Peyer's patch (tissue), 4 donors: ENCODE measurements around the gene CNTN5.

Source experiments
- POLR2A ChIP-seq, 2 donors: fragments of 450-650 bp; IDR thresholded peaks; one replicate each; pipeline ENCODE4 v1.5.1; 2017; ENCODE audit warnings: antibody characterized with exemption in 2 of 2, mild to moderate bottlenecking in 2 of 2, moderate library complexity in 2 of 2
- TF ChIP-seq, protein P1 (sequence below), 6 experiments: fragments of 450-650 bp in 4 of 6; fragments of 200-600 bp in 2 of 6; sonication (generic) in 1 of 6; IDR thresholded peaks; one replicate each; pipeline ENCODE4 v1.5.1; 2017 to 2019; ENCODE audit warnings: antibody characterized with exemption in 6 of 6, mild to moderate bottlenecking in 3 of 6, moderate library complexity in 1 of 6

- TF ChIP-seq, protein P1, sequence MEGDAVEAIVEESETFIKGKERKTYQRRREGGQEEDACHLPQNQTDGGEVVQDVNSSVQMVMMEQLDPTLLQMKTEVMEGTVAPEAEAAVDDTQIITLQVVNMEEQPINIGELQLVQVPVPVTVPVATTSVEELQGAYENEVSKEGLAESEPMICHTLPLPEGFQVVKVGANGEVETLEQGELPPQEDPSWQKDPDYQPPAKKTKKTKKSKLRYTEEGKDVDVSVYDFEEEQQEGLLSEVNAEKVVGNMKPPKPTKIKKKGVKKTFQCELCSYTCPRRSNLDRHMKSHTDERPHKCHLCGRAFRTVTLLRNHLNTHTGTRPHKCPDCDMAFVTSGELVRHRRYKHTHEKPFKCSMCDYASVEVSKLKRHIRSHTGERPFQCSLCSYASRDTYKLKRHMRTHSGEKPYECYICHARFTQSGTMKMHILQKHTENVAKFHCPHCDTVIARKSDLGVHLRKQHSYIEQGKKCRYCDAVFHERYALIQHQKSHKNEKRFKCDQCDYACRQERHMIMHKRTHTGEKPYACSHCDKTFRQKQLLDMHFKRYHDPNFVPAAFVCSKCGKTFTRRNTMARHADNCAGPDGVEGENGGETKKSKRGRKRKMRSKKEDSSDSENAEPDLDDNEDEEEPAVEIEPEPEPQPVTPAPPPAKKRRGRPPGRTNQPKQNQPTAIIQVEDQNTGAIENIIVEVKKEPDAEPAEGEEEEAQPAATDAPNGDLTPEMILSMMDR (IDR thresholded peaks at IDR 0.05), result no peak
- TF ChIP-seq POLR2A (IDR thresholded peaks at IDR 0.05), result no peak
These were observed 370.5 kb downstream of the CNTN5 start for GRCh38 chr11:99391245-99391644.
